Measurements from ENCODE around the gene CATSPER3.

DNA sequence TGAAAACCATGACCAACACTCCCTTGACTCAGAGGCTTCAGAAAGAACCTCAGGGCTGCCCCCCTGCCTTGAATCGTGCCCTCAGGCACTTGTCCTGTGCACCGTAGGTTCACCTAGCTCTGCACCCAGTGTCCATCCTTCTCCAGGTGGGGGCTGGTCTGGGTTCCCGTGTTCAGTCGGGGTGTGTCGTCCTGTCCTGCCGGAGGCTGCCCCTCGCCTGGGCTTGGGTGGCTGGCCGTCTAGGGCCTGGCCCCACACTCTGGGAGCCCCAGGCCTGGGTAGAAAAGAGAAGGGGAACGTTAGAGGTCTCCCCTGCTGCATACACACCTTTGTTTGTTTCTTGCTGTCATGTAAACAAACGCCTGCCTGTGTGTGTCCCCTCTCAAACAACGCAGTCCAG is 29.3 kb downstream of the CATSPER3 start:
- TF ChIP-seq EZH2 (IDR thresholded peaks at IDR 0.05; ENCODE audit: low read length) (no peak), CTCF (optimal IDR thresholded peaks at IDR 0.05 in 1 of 3, IDR thresholded peaks at IDR 0.05 in 1 of 3, conservative IDR thresholded peaks at IDR 0.05 in 1 of 3; ENCODE audit: extremely low read depth in 1 of 3, insufficient read depth in 2 of 3, low read length in 3 of 3) (no peak)
